Gastrocnemius medialis (tissue), 4 donors: Measurements from ENCODE around the gene SSPN.

Experiments
- POLR2A ChIP-seq, 2 donors: fragments of 450-650 bp; IDR thresholded peaks; one replicate each; pipeline ENCODE4 v1.6.1; 2017; ENCODE audit warnings: antibody characterized with exemption in 2 of 2, mild to moderate bottlenecking in 2 of 2, moderate library complexity in 2 of 2
- TF ChIP-seq, protein P1 (sequence below), 5 experiments: fragments of 450-650 bp in 3 of 5; fragments of 200-600 bp in 2 of 5; sonication (generic) in 2 of 5; IDR thresholded peaks in 4 of 5; conservative IDR thresholded peaks in 1 of 5; 1 replicate in 4 of 5; 2 replicates in 1 of 5; pipeline ENCODE4 v1.5.1; 2016 to 2019; ENCODE audit warnings: antibody characterized with exemption in 5 of 5, mild to moderate bottlenecking in 3 of 5, moderate library complexity in 3 of 5

- no peak for TF ChIP-seq POLR2A (IDR thresholded peaks at IDR 0.05)
- TF ChIP-seq, protein P1, sequence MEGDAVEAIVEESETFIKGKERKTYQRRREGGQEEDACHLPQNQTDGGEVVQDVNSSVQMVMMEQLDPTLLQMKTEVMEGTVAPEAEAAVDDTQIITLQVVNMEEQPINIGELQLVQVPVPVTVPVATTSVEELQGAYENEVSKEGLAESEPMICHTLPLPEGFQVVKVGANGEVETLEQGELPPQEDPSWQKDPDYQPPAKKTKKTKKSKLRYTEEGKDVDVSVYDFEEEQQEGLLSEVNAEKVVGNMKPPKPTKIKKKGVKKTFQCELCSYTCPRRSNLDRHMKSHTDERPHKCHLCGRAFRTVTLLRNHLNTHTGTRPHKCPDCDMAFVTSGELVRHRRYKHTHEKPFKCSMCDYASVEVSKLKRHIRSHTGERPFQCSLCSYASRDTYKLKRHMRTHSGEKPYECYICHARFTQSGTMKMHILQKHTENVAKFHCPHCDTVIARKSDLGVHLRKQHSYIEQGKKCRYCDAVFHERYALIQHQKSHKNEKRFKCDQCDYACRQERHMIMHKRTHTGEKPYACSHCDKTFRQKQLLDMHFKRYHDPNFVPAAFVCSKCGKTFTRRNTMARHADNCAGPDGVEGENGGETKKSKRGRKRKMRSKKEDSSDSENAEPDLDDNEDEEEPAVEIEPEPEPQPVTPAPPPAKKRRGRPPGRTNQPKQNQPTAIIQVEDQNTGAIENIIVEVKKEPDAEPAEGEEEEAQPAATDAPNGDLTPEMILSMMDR (IDR thresholded peaks at IDR 0.05 in 4 of 5, conservative IDR thresholded peaks at IDR 0.05 in 1 of 5), result no peak
These were observed 30.7 kb downstream of the SSPN start for GRCh38 chr12:26226122-26226521.
